GM18502 (cell line): Measurements from ENCODE around the gene CCDC116.
"Not testable (repeated sequence)": the region's sequence is repeated elsewhere in the genome, so short reads cannot be mapped to it uniquely, and the experiment has no call there.

Source experiments
- ATAC-seq: cut with Tn5 transposase; IDR thresholded peaks from one replicate; pipeline ENCODE4 v1.9.1; 2021; ENCODE audit warnings: mild to moderate bottlenecking; ENCODE audit not compliant: unreplicated experiment, poor library complexity

Gene CCDC116

DNA sequence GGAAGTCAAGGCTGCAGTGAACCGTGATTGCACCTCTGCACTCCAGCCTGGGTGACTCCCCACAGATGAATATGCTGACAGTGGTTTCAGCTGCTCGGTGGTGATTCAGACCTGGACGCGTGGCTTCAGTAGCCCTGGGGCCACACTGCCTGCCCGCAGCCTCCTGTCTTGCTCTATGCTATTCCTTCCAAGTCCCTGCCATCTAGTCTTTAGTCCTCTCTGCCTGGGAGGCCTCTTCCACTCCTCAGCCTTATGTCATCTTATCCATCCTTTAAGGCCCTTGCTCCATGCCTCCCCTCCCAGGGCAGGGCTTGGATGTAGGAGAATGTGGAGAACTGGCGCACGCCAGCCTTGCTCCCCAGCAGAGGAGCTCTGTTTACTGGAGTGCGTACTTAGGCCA lies 25.8 kb upstream of the CCDC116 start:
- ATAC-seq = no peak

DNA sequence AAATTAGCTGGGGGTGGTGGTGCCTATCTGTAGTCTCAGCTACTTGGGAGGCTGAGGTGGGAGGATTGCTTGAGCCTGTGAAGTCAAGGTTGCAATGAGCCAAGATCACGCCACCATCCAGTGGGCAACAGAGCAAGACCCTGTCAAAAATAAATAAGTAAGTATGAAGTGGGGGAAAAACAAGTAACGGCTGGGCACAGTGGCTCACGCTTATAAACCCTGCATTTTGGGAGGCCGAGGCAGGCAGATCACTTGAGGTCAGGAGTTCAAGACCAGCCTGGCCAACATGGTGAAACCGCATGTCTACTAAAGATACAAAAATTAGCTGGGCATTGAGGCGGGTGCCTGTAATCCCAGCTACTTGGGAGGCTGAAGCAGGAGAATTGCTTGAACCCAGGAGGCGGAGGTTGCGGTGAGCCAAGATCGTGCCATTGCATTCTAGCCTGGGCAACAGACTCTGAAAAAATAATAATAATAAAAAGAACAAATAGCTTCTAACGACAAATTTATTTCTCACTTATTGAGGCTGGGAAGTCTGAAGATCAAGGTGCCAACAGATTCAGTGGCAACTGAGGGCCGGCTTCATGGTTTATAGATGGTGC lies 22.9 kb upstream of the CCDC116 start:
- ATAC-seq = not testable (repeated sequence)

DNA sequence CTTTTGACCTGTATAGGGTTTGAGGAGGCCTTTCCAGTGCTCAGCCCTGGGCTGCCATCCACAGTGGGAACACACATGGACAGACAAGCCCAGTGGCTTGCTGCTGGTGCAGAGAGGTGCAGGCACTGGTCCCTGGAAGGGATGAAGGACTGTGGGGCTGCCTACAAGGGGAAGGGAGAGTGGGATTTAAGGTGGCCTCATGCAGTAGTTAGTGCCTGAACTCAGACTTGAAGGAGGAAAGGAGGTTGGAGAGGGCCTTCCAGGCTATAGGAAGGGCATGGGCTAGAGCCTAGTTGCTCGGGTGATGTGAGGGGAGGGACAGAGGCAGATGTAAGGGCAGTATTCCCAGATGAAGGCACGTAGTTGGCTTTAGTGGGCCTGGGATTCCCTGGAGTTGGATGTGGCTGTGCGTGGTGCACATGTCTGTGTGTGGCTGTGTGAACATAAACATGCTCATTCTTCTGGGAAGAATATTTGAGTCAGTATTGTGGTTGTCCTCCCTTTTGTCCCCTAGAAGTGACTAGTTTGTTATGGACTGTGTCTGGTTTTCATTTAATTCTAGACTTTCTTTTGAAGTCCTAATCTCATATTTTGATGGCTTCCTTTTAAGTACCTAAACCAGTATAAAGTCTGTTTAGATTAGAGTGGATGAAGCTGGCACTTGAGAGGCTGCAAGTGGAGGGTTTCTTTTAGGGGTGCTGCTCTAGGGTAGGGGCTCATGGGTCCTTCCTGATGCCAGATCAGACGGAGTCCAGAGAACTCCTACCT lies 21.2 kb upstream of the CCDC116 start:
- ATAC-seq = no peak

DNA sequence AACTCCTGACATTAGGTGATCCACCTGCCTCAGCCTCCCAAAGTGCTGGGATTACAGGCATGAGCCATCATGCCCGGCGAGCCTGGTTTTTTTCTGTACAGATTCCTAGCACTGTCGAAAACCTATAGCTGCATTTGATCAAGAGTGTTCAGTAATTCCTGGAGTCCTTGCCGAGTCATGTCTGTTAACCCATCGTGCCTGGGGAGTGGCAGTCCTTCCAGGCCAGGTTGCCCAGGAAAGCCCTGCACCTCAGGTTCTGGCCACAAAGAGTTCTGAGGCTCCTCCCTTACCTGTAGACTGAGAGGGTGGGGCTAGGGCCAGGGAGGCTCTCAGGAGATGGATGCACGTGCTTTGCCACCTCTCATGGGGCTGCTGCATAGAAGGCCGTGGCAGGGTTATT lies 19.7 kb upstream of the CCDC116 start:
- no peak for ATAC-seq

DNA sequence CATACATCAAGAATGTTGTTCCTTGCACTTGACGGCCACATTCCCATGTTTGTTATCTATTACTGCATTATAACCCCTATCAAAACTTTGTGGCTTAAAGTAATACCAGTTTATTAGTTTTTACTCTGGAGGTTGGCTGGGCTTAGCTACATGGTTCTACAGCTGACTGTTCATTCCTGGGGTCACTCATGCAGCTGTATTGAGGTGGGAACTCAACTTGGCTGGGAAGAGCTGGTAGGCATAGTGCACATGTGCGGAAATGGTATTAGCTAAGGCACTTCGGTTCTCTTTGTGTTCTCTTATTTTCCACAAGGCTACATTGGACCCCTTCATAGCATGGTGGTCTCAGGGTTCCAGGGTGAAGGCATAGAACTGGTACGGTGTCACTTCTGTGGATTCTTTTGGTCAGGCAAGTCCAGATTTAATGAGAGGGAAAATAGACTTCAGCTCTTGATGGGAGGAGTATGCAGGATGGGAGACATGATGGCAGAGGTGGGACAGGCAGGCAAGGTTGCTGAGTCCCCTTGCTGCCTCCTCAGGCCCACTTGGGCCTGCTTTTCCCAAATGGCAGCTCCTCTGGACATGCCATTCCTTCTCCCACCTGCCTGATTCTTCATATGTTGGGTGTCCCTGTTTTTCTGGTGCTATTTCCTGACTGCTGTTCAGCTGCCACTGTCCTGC lies 18.9 kb upstream of the CCDC116 start:
- ATAC-seq = no peak

DNA sequence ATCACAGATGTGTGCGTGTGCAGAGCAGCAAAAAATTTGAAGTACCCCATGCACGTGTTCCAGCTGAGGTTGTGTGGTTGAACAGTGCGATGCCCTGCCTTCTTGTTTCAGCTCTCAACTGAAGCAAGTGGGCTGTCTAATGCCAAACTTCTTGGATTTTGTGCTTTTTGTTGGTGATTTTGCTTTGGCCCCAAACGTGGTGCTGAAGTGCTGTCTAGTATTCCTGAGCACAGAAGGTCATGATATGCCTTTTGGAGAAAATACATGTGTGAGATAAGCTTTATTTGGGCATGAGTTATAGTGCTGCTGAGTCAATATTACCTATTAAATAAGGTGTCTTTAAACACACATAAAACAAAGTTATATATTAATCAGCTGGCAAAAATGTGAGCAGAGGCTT lies 16.8 kb upstream of the CCDC116 start:
- ATAC-seq = no peak

DNA sequence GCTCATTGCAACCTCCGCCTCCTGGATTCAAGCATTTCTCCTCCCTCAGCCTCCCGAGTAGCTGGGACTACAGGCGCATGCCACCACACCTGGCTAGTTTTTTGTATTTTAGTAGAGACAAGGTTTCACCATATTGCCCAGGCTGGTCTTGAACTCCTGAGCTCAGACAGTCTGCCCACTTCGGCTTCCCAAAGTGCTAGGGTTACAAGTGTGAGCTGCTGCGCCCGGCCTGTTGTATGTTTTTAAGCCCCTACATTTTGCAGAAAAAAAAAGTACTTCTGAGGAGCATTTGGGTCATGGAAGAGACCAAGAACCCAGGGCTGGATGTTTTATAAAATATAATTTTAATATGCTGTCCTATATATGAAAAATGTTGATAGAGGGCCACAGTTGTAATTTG lies 15.2 kb upstream of the CCDC116 start:
- ATAC-seq = not testable (repeated sequence)

DNA sequence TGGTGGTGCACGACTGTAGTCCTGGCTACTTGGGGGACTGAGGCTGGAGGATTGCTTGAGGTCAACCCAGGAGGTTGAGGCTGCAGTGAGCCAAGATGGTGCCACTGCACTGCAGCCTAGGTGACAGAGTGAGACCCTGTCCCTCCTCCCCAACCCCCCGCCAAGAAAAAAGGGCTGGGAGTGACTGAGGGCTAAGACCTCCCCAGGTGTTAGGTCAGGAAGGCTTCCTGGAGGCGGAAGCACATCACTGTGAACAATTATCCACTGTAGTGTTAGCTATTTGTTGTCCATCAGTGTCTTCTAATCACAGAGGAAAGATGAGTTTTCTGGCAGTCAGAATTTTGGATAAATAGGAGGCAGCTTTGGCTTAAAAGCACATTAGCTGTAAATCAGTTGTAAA lies 11.5 kb upstream of the CCDC116 start:
- ATAC-seq = no peak

DNA sequence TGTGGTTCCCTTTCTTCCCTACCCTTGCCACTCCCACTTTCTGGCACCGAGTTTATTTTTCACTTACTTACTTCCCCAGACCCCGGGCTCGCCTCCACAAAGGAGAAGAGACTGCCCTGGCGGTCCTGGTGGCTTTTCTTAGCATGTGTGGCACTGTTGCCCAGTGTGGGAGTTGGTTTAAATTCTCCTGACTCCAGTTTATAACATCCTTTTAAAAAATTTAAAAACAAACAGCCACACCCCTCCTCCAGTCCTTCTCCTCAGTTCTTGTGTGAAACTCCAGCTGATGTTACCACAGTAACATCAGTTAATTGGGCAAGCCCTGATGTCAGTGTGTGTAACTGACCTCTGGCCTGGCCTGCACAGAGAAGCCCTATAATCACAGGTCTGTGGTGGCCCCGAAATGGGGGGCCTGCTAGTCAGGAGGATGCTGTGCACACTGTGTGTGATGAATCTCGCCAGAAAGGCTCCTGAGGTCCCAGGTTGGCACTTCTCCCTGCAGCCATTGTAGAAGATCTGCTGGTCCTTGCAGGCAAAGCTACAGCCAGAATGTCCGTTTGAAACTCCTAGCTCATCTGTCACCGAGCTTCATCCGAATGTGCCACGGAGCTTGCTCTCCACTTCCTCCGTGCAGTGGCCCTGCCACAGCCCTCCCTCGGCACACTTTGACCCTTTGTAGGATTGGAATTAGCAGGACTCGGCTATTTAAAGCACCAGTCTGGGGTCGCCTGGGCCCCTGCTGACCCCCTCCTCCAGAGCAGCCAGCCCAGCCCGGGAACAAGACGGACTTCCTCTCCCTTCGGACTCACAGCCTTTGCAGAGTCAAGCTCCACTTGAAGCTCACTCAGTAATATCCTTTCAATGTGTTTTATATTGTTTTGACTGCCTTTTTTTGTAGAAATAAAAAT lies 10.3 kb upstream of the CCDC116 start:
- no peak for ATAC-seq

DNA sequence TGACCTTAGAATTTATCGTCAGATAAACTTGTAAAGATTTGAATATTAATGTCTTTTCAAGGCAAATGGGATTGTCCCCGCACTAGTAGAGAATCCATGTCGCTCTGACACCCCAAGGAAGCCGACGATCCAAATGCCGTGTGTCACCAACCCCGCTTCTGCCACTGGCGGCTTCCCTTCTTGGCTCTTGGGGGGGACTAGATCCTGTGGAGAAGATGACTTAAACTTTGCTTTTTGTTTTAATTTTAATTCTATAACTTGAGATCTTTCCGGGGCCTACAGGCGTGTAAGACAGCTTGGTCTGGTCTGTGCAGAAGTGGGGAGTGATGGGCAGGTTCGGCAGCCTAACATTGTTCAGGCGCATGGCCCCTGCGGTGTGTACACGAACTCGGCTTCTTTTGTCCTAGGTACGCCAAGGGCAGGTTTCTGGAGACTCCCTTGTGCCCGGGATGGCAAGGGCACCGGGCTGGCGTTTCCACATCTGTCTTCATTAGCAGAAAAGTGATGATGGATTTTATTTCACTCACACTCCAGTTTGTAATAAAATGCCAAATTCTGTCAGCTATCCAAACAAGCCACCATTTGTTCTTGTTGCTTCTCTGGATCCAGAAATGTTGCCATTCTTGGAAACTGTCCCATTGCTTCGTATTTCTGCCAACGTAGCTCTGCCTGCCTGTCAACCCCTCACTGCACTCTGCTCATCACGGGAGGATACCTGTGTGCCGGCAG lies 9.5 kb upstream of the CCDC116 start:
- ATAC-seq = no peak

DNA sequence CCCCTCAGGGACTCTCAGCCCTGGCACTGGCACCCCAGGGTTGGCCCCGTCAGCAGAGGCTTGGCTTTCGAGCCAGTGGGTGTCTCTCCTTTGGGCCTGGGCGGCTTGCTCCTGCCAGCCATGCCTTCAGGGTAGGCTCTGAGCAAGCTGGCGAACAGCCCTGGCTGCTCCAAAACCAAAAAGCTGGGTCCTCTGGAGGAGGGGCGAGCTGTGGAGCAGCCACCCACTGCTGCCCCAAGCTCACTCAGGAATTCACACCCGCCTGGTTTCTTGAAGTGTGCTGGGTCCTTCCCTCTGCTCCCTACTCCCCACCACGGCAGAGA lies 9.0 kb upstream of the CCDC116 start:
- no peak for ATAC-seq

DNA sequence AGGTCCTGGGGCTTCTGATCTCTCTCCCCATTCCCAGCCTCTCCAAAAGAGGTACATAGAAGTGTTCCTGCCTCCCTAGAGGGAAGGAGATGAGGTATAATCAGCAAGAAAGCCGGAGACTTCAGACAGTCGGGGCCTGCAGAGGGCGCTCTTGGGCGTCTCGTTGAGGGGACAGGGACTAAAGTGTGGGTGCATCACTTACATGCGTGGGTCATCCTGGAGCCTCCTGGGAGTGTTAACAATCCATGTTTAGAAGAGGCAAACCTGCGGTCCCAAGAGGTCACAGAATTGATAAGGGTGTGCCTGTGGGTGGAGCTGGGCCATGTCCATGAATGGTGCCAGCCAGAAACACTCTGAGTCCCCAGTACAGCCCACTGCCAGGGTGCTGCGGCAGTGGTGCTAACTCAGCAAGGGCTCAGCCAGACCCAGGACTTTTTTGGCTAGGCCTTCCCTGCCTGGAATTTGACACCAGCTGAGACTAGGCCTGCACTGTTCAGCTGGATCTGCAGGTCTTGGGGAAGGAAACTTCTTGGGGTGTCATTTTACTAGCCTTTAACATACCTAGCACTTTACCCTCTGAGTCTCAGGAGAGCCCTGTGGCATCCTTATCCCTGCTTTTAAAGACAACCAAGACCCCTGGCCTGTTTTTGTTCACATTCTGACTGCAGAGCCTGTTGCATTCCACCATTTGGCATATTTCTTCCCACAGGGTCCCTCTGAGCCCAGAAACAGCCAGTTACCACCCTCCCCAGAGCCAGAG lies 8.3 kb upstream of the CCDC116 start:
- no peak for ATAC-seq

DNA sequence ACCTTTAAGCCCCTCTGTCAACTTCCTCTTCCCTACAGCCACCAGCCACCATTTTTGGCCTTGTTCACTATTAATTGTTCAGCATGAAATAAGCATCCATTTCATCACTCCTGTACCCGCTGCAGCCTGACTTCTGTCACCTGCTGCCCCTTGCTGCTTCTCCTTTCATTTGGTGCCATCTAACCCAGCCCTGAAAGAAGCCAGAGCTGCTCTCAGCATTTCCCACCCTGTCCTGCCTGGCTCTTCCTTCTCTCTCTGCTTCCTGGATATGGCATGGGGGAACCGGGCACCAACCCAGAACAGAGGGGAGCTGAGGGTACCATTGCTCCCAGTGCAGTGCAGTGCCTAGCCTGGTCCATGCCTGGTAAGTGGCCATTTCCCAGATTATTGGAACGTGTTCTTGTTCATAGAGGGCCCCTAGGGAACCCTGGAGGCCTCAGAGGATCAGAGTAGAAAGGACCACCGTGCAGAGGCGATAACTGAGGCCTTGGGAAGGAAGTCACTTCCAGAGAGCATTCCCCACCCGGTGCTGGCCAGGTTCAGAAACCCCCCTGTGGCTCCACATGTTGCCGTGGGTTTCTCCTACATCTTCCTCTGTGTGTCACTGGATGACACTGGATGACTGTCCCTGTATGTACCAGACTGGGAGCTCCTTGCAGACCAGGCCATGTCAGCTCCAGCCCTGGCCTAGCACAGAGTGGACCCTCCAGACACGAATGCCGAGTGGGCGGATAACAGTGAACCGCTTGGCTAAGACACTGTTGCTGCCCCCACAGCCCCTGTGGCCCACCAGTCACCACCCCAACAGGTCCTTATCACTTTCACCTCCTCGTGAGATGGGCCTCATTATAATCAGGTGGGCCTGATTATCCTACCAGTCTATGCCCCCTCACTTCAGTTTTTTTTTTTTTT lies 7.4 kb upstream of the CCDC116 start:
- no peak for ATAC-seq

DNA sequence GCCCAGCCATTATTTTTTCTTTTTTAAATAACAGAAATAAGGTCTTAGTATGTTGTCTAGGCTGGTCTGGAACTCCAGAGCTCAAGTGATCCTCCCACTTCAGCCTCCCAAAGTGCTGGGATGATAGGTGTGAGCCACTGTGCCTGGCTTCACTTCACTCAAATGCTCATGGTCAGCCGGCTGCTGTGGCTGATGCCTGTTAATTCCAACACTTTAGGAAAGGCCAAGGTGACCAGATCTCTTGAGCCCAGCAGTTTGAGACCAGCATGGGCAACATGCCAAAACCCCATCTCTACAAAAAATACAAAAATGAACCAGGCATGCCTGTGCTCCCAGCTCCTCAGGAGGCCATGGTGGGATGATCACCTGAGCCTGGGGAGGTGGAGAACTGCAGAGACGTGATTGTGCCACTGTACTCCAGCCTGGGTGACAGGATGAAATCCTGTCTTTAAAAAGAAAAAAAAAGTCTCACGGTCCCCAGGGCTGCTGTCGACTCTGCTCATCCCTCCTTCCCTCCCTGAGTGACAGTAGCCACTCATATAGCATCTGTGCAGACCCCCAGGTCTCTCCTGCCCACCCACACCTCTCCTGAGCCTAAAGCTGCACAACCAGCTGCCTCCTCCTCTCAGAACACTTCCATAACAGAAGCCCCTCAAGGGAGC lies 6.4 kb upstream of the CCDC116 start:
- ATAC-seq = no peak

DNA sequence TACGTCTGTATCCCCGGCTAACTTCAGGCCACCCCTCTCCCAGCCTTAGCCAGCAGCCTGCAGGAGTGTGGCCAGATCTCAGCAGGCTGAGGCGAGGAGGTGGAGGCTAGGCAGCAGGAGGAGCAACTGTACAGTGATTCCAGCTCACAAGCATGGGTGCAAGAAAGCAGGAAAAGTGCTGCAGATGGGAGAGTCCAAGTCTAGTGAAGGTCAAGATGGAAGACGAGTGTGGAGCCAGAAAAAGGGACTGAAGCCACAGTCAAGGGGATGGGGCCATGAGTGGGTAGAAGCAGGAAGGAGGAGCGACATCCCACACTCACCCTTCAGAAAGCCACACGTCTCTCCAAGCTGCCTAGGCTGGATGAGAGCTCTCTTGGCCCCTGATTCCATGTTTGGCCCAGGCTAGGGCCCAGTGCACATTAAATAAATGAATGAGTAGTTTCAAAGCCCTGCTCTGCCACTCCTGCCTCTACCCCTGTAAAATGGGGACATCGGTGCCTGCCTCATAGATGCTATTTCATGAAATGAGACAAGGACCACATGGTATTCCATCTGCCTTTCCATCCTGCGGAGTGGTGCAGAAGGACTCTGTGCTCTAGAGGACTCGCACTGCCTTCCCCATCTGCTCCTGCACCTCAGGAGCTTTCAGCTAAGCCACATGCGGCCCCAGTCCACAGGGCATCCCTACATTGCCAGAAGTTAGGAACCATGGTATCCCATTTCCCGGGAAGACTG lies 5.7 kb upstream of the CCDC116 start:
- no peak for ATAC-seq

DNA sequence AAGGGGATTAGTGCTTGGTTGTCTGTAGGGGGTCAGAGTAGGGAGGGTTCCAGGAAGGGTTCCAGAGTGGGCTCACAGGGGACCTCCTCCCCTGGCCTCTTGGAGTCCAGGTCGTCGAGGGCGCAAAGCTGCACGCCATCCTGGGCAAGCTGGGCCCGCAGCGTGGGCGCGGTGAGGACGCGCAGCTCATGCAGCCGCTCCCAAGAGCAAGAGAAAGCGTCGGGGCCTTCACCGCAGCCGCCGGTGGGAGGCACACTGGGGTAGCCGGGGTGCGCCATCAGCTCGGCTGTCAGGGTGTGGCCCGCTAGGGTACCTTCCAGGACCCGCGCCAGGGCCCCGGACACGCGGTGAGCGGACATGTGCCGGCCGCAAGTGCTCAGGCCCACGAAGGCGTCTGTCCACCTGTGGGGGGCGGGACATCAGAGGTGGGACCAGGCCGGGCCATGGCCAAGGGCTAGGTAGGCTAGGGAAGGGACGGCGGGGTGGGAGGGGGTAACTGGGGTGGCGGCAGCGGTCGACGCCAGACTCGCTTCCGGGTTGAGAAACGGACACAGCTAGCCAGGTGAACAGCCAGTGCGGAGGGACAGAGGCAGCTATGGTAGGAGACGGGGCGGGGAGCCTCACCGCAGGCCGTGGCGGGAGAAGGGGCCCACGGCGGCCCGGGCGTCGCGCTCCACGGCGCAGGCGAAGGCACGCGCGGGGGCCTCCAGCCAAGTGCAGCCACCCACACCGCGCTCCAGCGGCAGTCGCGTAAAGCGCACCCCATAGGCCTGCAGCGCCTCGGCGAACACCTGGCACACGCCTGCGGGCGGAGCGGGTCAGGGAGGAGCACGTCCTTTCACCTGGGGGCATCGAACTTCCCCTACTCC lies 3.9 kb upstream of the CCDC116 start:
- no peak for ATAC-seq
